Esophagus muscularis mucosa (tissue), 4 donors: ENCODE measurements around the gene RELCH. TPM values are rescaled to one million over a fixed set of nuclear protein-coding genes. Genes with fewer than 3 reads are reported as not detected.

Experiments used
- DNase-seq: peaks from one replicate; pipeline ENCODE4 v3.0.0-alpha.2; 2017; ENCODE audit errors: extremely low spot score
- H3K27ac ChIP-seq, 4 donors: fragments of 200-600 bp; sonication (generic); replicated peaks in 1 of 4; 1 replicate in 3 of 4; 2 replicates in 1 of 4; pipeline ENCODE4 v1.5.1; 2016 to 2019; ENCODE audit warnings: mild to moderate bottlenecking in 1 of 4
- H3K27me3 ChIP-seq, 4 donors: fragments of 200-600 bp; sonication (generic); one replicate each; pipeline versions ENCODE4 v1.5.1 to v1.6.0; 2016 to 2019
- H3K36me3 ChIP-seq, 4 donors: fragments of 200-600 bp; sonication (generic); one replicate each; pipeline ENCODE4 v1.5.1; 2016 to 2019
- H3K4me1 ChIP-seq, 4 donors: fragments of 200-600 bp; sonication (generic); one replicate each; pipeline ENCODE4 v1.5.1; 2016 to 2019
- H3K4me3 ChIP-seq, 4 donors: fragments of 200-600 bp; sonication (generic); 1 replicate in 2 of 4; 2 replicates in 2 of 4; pipeline ENCODE4 v1.5.1; 2016 to 2019; ENCODE audit warnings: mild to moderate bottlenecking in 4 of 4, moderate library complexity in 1 of 4
- H3K9me3 ChIP-seq, 4 donors: fragments of 200-600 bp; sonication (generic); 1 replicate in 3 of 4; 2 replicates in 1 of 4; pipeline ENCODE4 v1.5.1; 2016 to 2019
- CTCF ChIP-seq, 3 experiments: fragments of 200-600 bp in 2 of 3; fragments of 450-650 bp in 1 of 3; sonication (generic) in 2 of 3; IDR thresholded peaks; one replicate each; pipeline ENCODE4 v1.5.1; 2017 to 2019; ENCODE audit warnings: antibody characterized with exemption in 3 of 3, mild to moderate bottlenecking in 2 of 3, moderate library complexity in 1 of 3
- EP300 ChIP-seq: sonication (generic); formaldehyde crosslinking; IDR thresholded peaks from one replicate; pipeline ENCODE4 v1.6.1; 2017; ENCODE audit warnings: antibody characterized with exemption
- POLR2A ChIP-seq: fragments of 450-650 bp; IDR thresholded peaks from one replicate; pipeline ENCODE4 v1.6.1; 2017; ENCODE audit warnings: antibody characterized with exemption, moderate library complexity, mild to moderate bottlenecking, low read depth
- POLR2AphosphoS5 ChIP-seq, 2 donors: sonication (generic); formaldehyde crosslinking; IDR thresholded peaks; one replicate each; pipeline ENCODE4 v1.6.1; 2017; ENCODE audit warnings: antibody characterized with exemption in 2 of 2
- WGBS: methylation state at CpG from one replicate; pipeline ENCODE4 v1.1.5; 2018; 5-methylcytosine and 5-hydroxymethylcytosine counted together
- intact Hi-C: fragments of 100-400 bp; cut with DNase I; formaldehyde crosslinking; loops from one replicate; pipeline ENCODE4 v1.15.1; 2023
- total RNA-seq, 4 donors: library from RNA; depleted of rRNA; stranded (reverse); fragments of >200 nt; gene quantifications; one replicate each; pipeline versions ENCODE4 v1.1.0 to v1.2.1, GENCODE V29; 2016

The RELCH gene
- total RNA-seq, 4 donors from 2014 or later, result 15.9 to 17.9 (median 17.5) TPM

GRCh38 chr18:62196980-62197379 is 9.9 kb downstream of the RELCH start:
- DNase-seq, result no peak
- H3K36me3 ChIP-seq, result no peaks in the 10 kb centered on the region
- peaks cover 0 to 14% (median 10%) of the 10 kb centered on the region in 4 donors for H3K4me1 ChIP-seq
- no peak overlapping the region for H3K4me3 ChIP-seq
- H3K27ac ChIP-seq, result no peak overlapping the region
- no peak for TF ChIP-seq CTCF (IDR thresholded peaks at IDR 0.05)
- no peaks in the 10 kb centered on the region for H3K9me3 ChIP-seq
- no peaks in the 10 kb centered on the region for H3K27me3 ChIP-seq
- intact Hi-C loops, result no loop called here

- H3K9me3 ChIP-seq, result no peaks in the 10 kb centered on the region
- 79% methylated on average over 2 of the region's 2 CpGs for WGBS
- TF ChIP-seq POLR2A, result no peak
- no peak for TF ChIP-seq POLR2AphosphoS5 (IDR thresholded peaks at IDR 0.05)
- TF ChIP-seq EP300, result no peak
- no peak for TF ChIP-seq CTCF (IDR thresholded peaks at IDR 0.05)
- intact Hi-C loops, result no loop called here
- no peaks in the 10 kb centered on the region for H3K36me3 ChIP-seq
- DNase-seq, result no peak
- no peak overlapping the region for H3K27ac ChIP-seq
- peaks cover 3 to 14% (median 10%) of the 10 kb centered on the region in 4 donors for H3K4me1 ChIP-seq
- no peak overlapping the region for H3K4me3 ChIP-seq
- no peaks in the 10 kb centered on the region for H3K27me3 ChIP-seq
These were observed 11.2 kb downstream of the RELCH start for GRCh38 chr18:62198259-62198658.

- no peak overlapping the region for H3K4me3 ChIP-seq
- H3K9me3 ChIP-seq, result no peaks in the 10 kb centered on the region
- H3K27ac ChIP-seq, result no peak overlapping the region
- DNase-seq, result no peak
- no peak for TF ChIP-seq POLR2A
- no peak for TF ChIP-seq POLR2AphosphoS5 (IDR thresholded peaks at IDR 0.05)
- no peak for TF ChIP-seq CTCF (IDR thresholded peaks at IDR 0.05)
- no peak for TF ChIP-seq EP300
- no peaks in the 10 kb centered on the region for H3K27me3 ChIP-seq
- H3K36me3 ChIP-seq, result no peaks in the 10 kb centered on the region
- intact Hi-C loops, result no loop called here
- peaks cover 3 to 12% (median 8%) of the 10 kb centered on the region in 4 donors for H3K4me1 ChIP-seq
- 98% methylated on average over 2 of the region's 2 CpGs for WGBS
These were observed 12.6 kb downstream of the RELCH start for GRCh38 chr18:62199629-62200028.

- H3K4me1 ChIP-seq, result peaks cover 3 to 9% (median 8%) of the 10 kb centered on the region in 4 donors
- no peaks in the 10 kb centered on the region for H3K36me3 ChIP-seq
- H3K9me3 ChIP-seq, result no peaks in the 10 kb centered on the region
- no peak for TF ChIP-seq EP300
- TF ChIP-seq CTCF (IDR thresholded peaks at IDR 0.05), result no peak
- no peak for TF ChIP-seq POLR2AphosphoS5 (IDR thresholded peaks at IDR 0.05)
- TF ChIP-seq POLR2A, result no peak
- WGBS, result 72% methylated on average over 3 of the region's 3 CpGs
- intact Hi-C loops, result no loop called here
- no peak overlapping the region for H3K27ac ChIP-seq
- no peak for DNase-seq
- H3K4me3 ChIP-seq, result no peak overlapping the region
- no peaks in the 10 kb centered on the region for H3K27me3 ChIP-seq
These were observed 13.3 kb downstream of the RELCH start for GRCh38 chr18:62200121-62200914.

- no peaks in the 10 kb centered on the region for H3K36me3 ChIP-seq
- WGBS, result 98% methylated on average over 1 of the region's 1 CpG
- no peaks in the 10 kb centered on the region for H3K27me3 ChIP-seq
- peaks cover 3 to 8% (median 5%) of the 10 kb centered on the region in 4 donors for H3K4me1 ChIP-seq
- H3K9me3 ChIP-seq, result no peaks in the 10 kb centered on the region
- H3K4me3 ChIP-seq, result no peak overlapping the region
- no peak for DNase-seq
- no peak overlapping the region for H3K27ac ChIP-seq
- intact Hi-C loops, result no loop called here
- TF ChIP-seq POLR2AphosphoS5 (IDR thresholded peaks at IDR 0.05) (no peak), CTCF (IDR thresholded peaks at IDR 0.05) (no peak), POLR2A (no peak), EP300 (no peak)
These were observed 14.8 kb downstream of the RELCH start for GRCh38 chr18:62201870-62202269.
